Transverse colon (tissue), 3 donors: ENCODE data around the gene TTYH1.

Experiments
- POLR2A ChIP-seq: fragments of 450-650 bp; IDR thresholded peaks from one replicate; pipeline ENCODE4 v1.6.1; 2016; ENCODE audit warnings: antibody characterized with exemption, mild to moderate bottlenecking, moderate library complexity
- POLR2AphosphoS5 ChIP-seq, 3 donors: sonication (generic); formaldehyde crosslinking; IDR thresholded peaks; one replicate each; pipeline ENCODE4 v1.6.1; 2016; ENCODE audit warnings: antibody characterized with exemption in 3 of 3

DNA sequence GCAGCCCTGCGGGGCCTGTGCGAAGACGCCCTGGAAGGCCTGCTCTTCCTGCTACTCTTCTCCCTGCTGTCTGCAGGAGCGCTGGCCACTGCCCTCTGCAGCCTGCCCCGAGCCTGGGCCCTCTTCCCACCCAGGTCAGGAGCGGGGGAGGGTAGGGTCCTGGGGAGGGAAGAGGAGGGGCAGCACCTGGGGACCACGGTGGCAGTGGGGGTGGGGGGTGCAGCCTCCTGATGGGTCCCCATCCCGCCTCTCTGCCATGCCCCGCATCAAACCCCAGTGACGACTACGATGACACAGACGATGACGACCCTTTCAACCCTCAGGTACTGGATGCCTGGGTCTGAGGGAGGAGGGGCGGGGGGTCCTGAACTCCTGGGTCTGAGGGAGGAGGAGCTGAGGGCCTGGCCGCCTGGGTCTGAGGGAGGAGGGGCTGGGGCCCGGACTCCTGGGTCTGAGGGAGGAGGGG is 20.3 kb downstream of the TTYH1 start:
- TF ChIP-seq POLR2AphosphoS5 (IDR thresholded peaks at IDR 0.05) (no peak), POLR2A (no peak)
